Activated effector memory CD4-positive, alpha-beta T cell treated with anti-CD3 and anti-CD28 coated beads, Interleukin-2, amount 50 U/mL, for 16 hours (primary cell): ENCODE results near the gene NRG4.
"Not testable (repeated sequence)": the region's sequence is repeated elsewhere in the genome, so short reads cannot be mapped to it uniquely, and the experiment has no call there.

Experiments
- DNase-seq: peaks from one replicate; pipeline ENCODE4 v3.0.0-alpha.2; 2020

The NRG4 gene

GRCh38 chr15:76011627-76012551, at the start of gene NRG4:
Gene NRG4 (minus strand): TSS chr15:76012424. CDS start chr15:76011230, 1,194 bp downstream.
- DNase-seq: no peak

- no peak for DNase-seq
Observed at GRCh38 chr15:76061700-76062099, 49.5 kb upstream of the NRG4 start.

GRCh38 chr15:76060118-76060989, 48.1 kb upstream of the NRG4 start:
- peak; percentile 64 for DNase-seq

GRCh38 chr15:76059320-76060117, 47.3 kb upstream of the NRG4 start, which contains the start of gene TMEM266:
Gene TMEM266 (plus strand): TSS chr15:76059985. CDS start chr15:76134264, 74,279 bp downstream.
- DNase-seq: peak; percentile 63

- DNase-seq: peak; percentile 64
Observed at GRCh38 chr15:76058714-76059319, 46.6 kb upstream of the NRG4 start.

- no peak for DNase-seq
Observed at GRCh38 chr15:76057332-76058000, 45.2 kb upstream of the NRG4 start.

- no peak for DNase-seq
Observed at GRCh38 chr15:76056931-76057330, 44.7 kb upstream of the NRG4 start.

- not testable (repeated sequence) for DNase-seq
Observed at GRCh38 chr15:76054201-76054600, 42.0 kb upstream of the NRG4 start.

GRCh38 chr15:76038512-76038911, 26.3 kb upstream of the NRG4 start:
- no peak for DNase-seq

GRCh38 chr15:76035593-76035992, 23.4 kb upstream of the NRG4 start:
- DNase-seq: no peak

- no peak for DNase-seq
Observed at GRCh38 chr15:76034111-76034510, 21.9 kb upstream of the NRG4 start.

GRCh38 chr15:76033438-76033837, 21.2 kb upstream of the NRG4 start:
- DNase-seq: no peak

- no peak for DNase-seq
Observed at GRCh38 chr15:76032046-76032445, 19.8 kb upstream of the NRG4 start.

- DNase-seq: no peak
Observed at GRCh38 chr15:76024021-76024768, 12.0 kb upstream of the NRG4 start.

GRCh38 chr15:76013470-76013869, 1.2 kb upstream of the NRG4 start:
- DNase-seq: not testable (repeated sequence)

- no peak for DNase-seq
Observed at GRCh38 chr15:76010613-76011012, 1.6 kb downstream of the NRG4 start.

GRCh38 chr15:76006136-76006778, 6.0 kb downstream of the NRG4 start:
- DNase-seq: no peak

- no peak for DNase-seq
Observed at GRCh38 chr15:76003364-76003763, 8.9 kb downstream of the NRG4 start.

GRCh38 chr15:75995611-75996010, 16.6 kb downstream of the NRG4 start:
- no peak for DNase-seq

- DNase-seq: no peak
Observed at GRCh38 chr15:75994220-75994619, 18.0 kb downstream of the NRG4 start.
